Measurements from ENCODE around the gene TRIM3. TPM values are rescaled to one million over a fixed set of nuclear protein-coding genes. Genes with fewer than 3 reads are reported as not detected.

TRIM3 gene
- polyA plus RNA-seq, 1 experiment: 10.4 TPM

GRCh38 chr11:6400431-6401345, 73.1 kb downstream of the TRIM3 start:
- no peak for TF ChIP-seq CTCF (IDR thresholded peaks at IDR 0.05; ENCODE audit: insufficient read depth, low read depth, low read length)
- ChIA-PET CTCF (interaction anchor here (1.2 to 2.0 kb wide), 3 partner anchors 22 to 39 kb away, joined by 4 to 6 read pairs (median 4); no protein-coding TSS in a partner anchor), POLR2A (no interaction called here)
- no peak for DNase-seq (ENCODE audit: low read depth)
- no peaks in the 10 kb centered on the region for H3K27me3 ChIP-seq (ENCODE audit: control insufficient read depth, insufficient read depth, low read length)
- H3K36me3 ChIP-seq (ENCODE audit: control insufficient read depth, insufficient read depth, low read length): peaks cover 5% of the 10 kb centered on the region
- no peak overlapping the region for H3K4me3 ChIP-seq (ENCODE audit: low read depth, low read length)

Other genes with a start within 250 kb of the TRIM3 start
- 22.1 and 30.6 TPM in 2 replicates for gene FHIP1B, start 239.3 kb downstream of the TRIM3 start, polyA plus RNA-seq (2011; rRNA removed)
- 0.11 TPM in 1 of 2 replicates, not detected in the other for gene CNGA4, start 234.9 kb downstream of the TRIM3 start, polyA plus RNA-seq (2011; rRNA removed)
- gene CCKBR, start 214.1 kb downstream of the TRIM3 start, polyA plus RNA-seq (2011; rRNA removed): not detected in 2 replicates
- gene CAVIN3, start 153.4 kb downstream of the TRIM3 start, polyA plus RNA-seq (2011; rRNA removed): 81.8 and 134 TPM in 2 replicates
- gene SMPD1, start 83.5 kb downstream of the TRIM3 start, polyA plus RNA-seq (2011; rRNA removed): 76.1 and 118 TPM in 2 replicates
- gene APBB1, start 54.8 kb downstream of the TRIM3 start, polyA plus RNA-seq (2011; rRNA removed): 39.5 and 62.5 TPM in 2 replicates
- 0.82 and 0.87 TPM in 2 replicates for gene HPX, start 33.0 kb downstream of the TRIM3 start, polyA plus RNA-seq (2011; rRNA removed)
- 86.5 and 103 TPM in 2 replicates for gene ARFIP2, start 7.4 kb upstream of the TRIM3 start, polyA plus RNA-seq (2011; rRNA removed)
- gene TIMM10B, start 7.6 kb upstream of the TRIM3 start, polyA plus RNA-seq (2011; rRNA removed): 29.4 and 32.5 TPM in 2 replicates
- gene DNHD1, start 23.3 kb upstream of the TRIM3 start, polyA plus RNA-seq (2011; rRNA removed): 2.3 and 3.1 TPM in 2 replicates
- 9.9 and 14.4 TPM in 2 replicates for gene RRP8, start 129.7 kb upstream of the TRIM3 start, polyA plus RNA-seq (2011; rRNA removed)
- gene ILK, start 129.8 kb upstream of the TRIM3 start, polyA plus RNA-seq (2011; rRNA removed): 449 and 654 TPM in 2 replicates
- 158 and 205 TPM in 2 replicates for gene TAF10, start 138.3 kb upstream of the TRIM3 start, polyA plus RNA-seq (2011; rRNA removed)
- 69.7 and 77.6 TPM in 2 replicates for gene TPP1, start 145.5 kb upstream of the TRIM3 start, polyA plus RNA-seq (2011; rRNA removed)
- gene DCHS1, start 181.9 kb upstream of the TRIM3 start, polyA plus RNA-seq (2011; rRNA removed): 2.5 and 7.3 TPM in 2 replicates
- 68.9 and 82.3 TPM in 2 replicates for gene MRPL17, start 209.4 kb upstream of the TRIM3 start, polyA plus RNA-seq (2011; rRNA removed)